SK-N-SH treated with all-trans-retinoic acid at 6 μM for 48 hours (cell line): ENCODE measurements around the gene SACS.

ENCODE experiments used
- CREB5 ChIP-seq: fragments of 250-450 bp; sonication (Bioruptor Pico); IDR thresholded peaks from 2 replicates; pipeline ENCODE4 v1.5.1; 2020; ENCODE audit warnings: low read depth, mild to moderate bottlenecking, moderate library complexity
- CSDC2 ChIP-seq: fragments of 250-450 bp; sonication (Bioruptor Pico); IDR thresholded peaks from 2 replicates; pipeline ENCODE4 v1.5.0; 2020; ENCODE audit warnings: mild to moderate bottlenecking, moderate library complexity
- ESRRG ChIP-seq: fragments of 250-450 bp; sonication (Bioruptor Pico); IDR thresholded peaks from 2 replicates; pipeline ENCODE4 v1.6.1; 2021; ENCODE audit warnings: mild to moderate bottlenecking
- GLIS3 ChIP-seq: fragments of 250-450 bp; sonication (Bioruptor Pico); IDR thresholded peaks from 2 replicates; pipeline ENCODE4 v1.5.0; 2020; ENCODE audit warnings: mild to moderate bottlenecking, moderate library complexity
- ISL1 ChIP-seq: fragments of 250-450 bp; sonication (Bioruptor Pico); IDR thresholded peaks from 2 replicates; pipeline ENCODE4 v2.1.2; 2022; ENCODE audit warnings: mild to moderate bottlenecking, moderate library complexity
- PATZ1 ChIP-seq: fragments of 250-450 bp; sonication (Bioruptor Pico); IDR thresholded peaks from 2 replicates; pipeline ENCODE4 v1.8.0; 2020; ENCODE audit warnings: mild to moderate bottlenecking, moderate library complexity, borderline replicate concordance
- RARB ChIP-seq: fragments of 250-450 bp; sonication (Bioruptor Pico); IDR thresholded peaks from 2 replicates; pipeline ENCODE4 v1.8.0; 2021; ENCODE audit warnings: mild to moderate bottlenecking, moderate library complexity
- TSHZ2 ChIP-seq: fragments of 250-450 bp; sonication (Bioruptor Pico); IDR thresholded peaks from 2 replicates; pipeline ENCODE4 v1.5.0; 2020; ENCODE audit warnings: mild to moderate bottlenecking, moderate library complexity
- ZC3H10 ChIP-seq: fragments of 250-450 bp; sonication (Bioruptor Pico); IDR thresholded peaks from 2 replicates; pipeline ENCODE4 v1.5.1; 2021; ENCODE audit warnings: mild to moderate bottlenecking, moderate library complexity
- ZFP3 ChIP-seq: fragments of 250-450 bp; sonication (Bioruptor Pico); IDR thresholded peaks from 2 replicates; pipeline ENCODE4 v1.5.0; 2020; ENCODE audit warnings: mild to moderate bottlenecking, moderate library complexity
- ZFP30 ChIP-seq: fragments of 450-650 bp; formaldehyde crosslinking; IDR thresholded peaks from 2 replicates; pipeline ENCODE4 v1.5.0; 2022; ENCODE audit warnings: mild to moderate bottlenecking, moderate library complexity
- ZNF565 ChIP-seq: fragments of 450-650 bp; formaldehyde crosslinking; conservative IDR thresholded peaks from 2 replicates; pipeline ENCODE4 v1.5.0; 2020; ENCODE audit warnings: low read depth, mild to moderate bottlenecking, moderate library complexity
- ZNF70 ChIP-seq: fragments of 450-650 bp; formaldehyde crosslinking; IDR thresholded peaks from 2 replicates; pipeline ENCODE4 v1.5.0; 2020; ENCODE audit warnings: mild to moderate bottlenecking, moderate library complexity
- ZNF8 ChIP-seq: fragments of 450-650 bp; formaldehyde crosslinking; IDR thresholded peaks from 2 replicates; pipeline ENCODE4 v1.5.0; 2020; ENCODE audit warnings: mild to moderate bottlenecking, moderate library complexity

- TF ChIP-seq CREB5 (CRISPR knock-in tag), result no peak
- no peak for TF ChIP-seq ZFP30 (CRISPR knock-in tag)
- no peak for TF ChIP-seq RARB (CRISPR knock-in tag)
- no peak for TF ChIP-seq ZNF565
- no peak for TF ChIP-seq ZNF70 (CRISPR knock-in tag)
- TF ChIP-seq PATZ1 (CRISPR knock-in tag), result no peak
- TF ChIP-seq TSHZ2, result no peak
- TF ChIP-seq CSDC2 (CRISPR knock-in tag), result no peak
- no peak for TF ChIP-seq ISL1 (CRISPR knock-in tag)
- TF ChIP-seq ZFP3, result no peak
- TF ChIP-seq GLIS3, result no peak
- no peak for TF ChIP-seq ZC3H10 (CRISPR knock-in tag)
- TF ChIP-seq ZNF8 (CRISPR knock-in tag), result no peak
- TF ChIP-seq ESRRG, result no peak
Observed at GRCh38 chr13:23453132-23453531, 19.6 kb upstream of the SACS start.
